ENCODE results near the gene FOSL2. TPM values are rescaled to one million over a fixed set of nuclear protein-coding genes. Genes with fewer than 3 reads are reported as not detected.

Gene FOSL2
- total and polyA plus RNA-seq, 4 donors = 20.0 to 260 (median 109) TPM

DNA sequence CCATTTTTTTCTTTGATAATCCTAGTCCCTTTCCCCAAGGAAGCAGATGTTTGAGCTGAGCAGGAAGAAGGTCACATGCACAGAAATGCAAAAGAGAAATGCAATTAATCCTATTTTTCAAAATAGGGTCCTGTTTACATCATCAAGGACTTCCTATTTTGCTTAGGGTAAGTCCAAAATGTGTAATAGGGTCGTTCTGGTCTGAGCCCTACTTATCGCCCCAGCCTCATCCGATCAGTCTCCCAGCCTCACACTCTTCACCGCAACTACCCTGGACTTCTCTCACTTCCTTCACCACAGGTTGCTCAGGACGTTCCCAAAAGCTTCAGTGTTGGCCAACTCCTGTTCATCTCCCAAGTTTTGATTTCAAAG lies 32.8 kb downstream of the FOSL2 start:
- intact Hi-C loops (cut with DNase I) = no loop called here
- DNase-seq = no peak
- Histone ChIP-seq H3K4me1 (ENCODE audit: control insufficient read depth in 1 of 2, insufficient read depth in 2 of 2, low read length in 2 of 2) (no peaks in the 10 kb centered on the region), H3K36me3 (ENCODE audit: control insufficient read depth in 1 of 2, insufficient read depth in 2 of 2, low read length in 1 of 2) (peaks cover 0 to 3% of the 10 kb centered on the region in 2 donors), H3K27me3 (ENCODE audit: control insufficient read depth in 1 of 2, insufficient read depth in 2 of 2, low read length in 1 of 2) (no peaks in the 10 kb centered on the region), H3K4me3 (ENCODE audit: low read length in 2 of 2) (no peak overlapping the region), H3K27ac (ENCODE audit: low read depth in 1 of 2, low read length in 2 of 2) (no peak overlapping the region), H3K9me3 (ENCODE audit: control insufficient read depth, low read length) (no peaks in the 10 kb centered on the region)
- 92 to 94% methylated on average over 5 of the region's 5 CpGs for WGBS, 2 donors
- no peak for ATAC-seq (ENCODE audit: low FRiP score)

DNA sequence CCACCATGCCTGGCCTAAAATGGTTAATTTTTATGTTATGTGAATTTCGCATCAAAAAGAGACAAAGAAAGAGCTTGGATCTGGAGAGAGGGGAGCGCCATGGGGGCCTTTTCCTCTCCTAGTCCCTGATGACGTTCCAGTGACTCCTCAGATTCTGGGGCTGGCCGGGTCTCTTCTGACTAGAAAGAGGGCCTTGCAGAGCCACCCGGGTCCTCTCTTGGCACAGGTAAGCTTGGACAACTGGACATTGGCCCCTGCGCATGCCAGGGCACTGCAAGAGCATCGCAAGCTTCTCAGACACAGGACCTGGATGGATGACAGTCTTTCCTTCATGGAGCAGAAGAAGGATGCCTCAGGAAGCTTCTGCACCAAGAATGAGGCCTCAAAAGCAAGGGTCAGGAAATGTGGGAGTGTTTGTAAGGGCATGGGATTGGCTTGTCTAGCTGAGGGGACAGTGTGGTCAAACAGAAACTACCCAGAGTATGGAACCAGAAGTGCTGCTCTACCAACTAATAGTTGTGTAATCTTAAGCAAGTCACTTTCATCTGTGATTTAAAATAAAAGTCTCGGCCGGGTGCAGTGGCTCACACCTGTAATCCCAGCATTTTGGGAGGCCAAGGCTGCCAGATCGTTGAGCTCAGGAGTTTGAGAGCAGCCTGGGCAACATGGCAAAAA lies 35.2 kb downstream of the FOSL2 start:
- Histone ChIP-seq H3K4me3 (ENCODE audit: low read length in 2 of 2) (no peak overlapping the region), H3K36me3 (ENCODE audit: control insufficient read depth in 1 of 2, insufficient read depth in 2 of 2, low read length in 1 of 2) (peaks cover 0 to 3% of the 10 kb centered on the region in 2 donors), H3K4me1 (ENCODE audit: control insufficient read depth in 1 of 2, insufficient read depth in 2 of 2, low read length in 2 of 2) (no peaks in the 10 kb centered on the region), H3K27me3 (ENCODE audit: control insufficient read depth in 1 of 2, insufficient read depth in 2 of 2, low read length in 1 of 2) (no peaks in the 10 kb centered on the region), H3K27ac (ENCODE audit: low read depth in 1 of 2, low read length in 2 of 2) (no peak overlapping the region), H3K9me3 (ENCODE audit: control insufficient read depth, low read length) (no peaks in the 10 kb centered on the region)
- 92 to 93% methylated on average over 10 of the region's 10 CpGs for WGBS, 2 donors
- DNase-seq (peak in 1 of 2 donors; percentile 30), ATAC-seq (ENCODE audit: low FRiP score) (no peak)
- intact Hi-C loops (cut with DNase I) = no loop called here

- H3K36me3 ChIP-seq (ENCODE audit: control insufficient read depth in 1 of 2, insufficient read depth in 2 of 2, low read length in 1 of 2) = peaks cover 0 to 3% of the 10 kb centered on the region in 2 donors
- no peaks in the 10 kb centered on the region for H3K9me3 ChIP-seq (ENCODE audit: control insufficient read depth, low read length)
- 94 to 97% methylated on average over 3 of the region's 3 CpGs for WGBS, 2 donors
- DNase-seq = no peak
- H3K27me3 ChIP-seq (ENCODE audit: control insufficient read depth in 1 of 2, insufficient read depth in 2 of 2, low read length in 1 of 2) = no peaks in the 10 kb centered on the region
- no peak overlapping the region for H3K4me3 ChIP-seq (ENCODE audit: low read length in 2 of 2)
- no peak for ATAC-seq (ENCODE audit: low FRiP score)
- intact Hi-C loops (cut with DNase I) = no loop called here
- H3K27ac ChIP-seq (ENCODE audit: low read depth in 1 of 2, low read length in 2 of 2) = no peak overlapping the region
- H3K4me1 ChIP-seq (ENCODE audit: control insufficient read depth in 1 of 2, insufficient read depth in 2 of 2, low read length in 2 of 2) = no peaks in the 10 kb centered on the region
Observed at GRCh38 chr2:28428486-28428885, 35.8 kb downstream of the FOSL2 start.

DNA sequence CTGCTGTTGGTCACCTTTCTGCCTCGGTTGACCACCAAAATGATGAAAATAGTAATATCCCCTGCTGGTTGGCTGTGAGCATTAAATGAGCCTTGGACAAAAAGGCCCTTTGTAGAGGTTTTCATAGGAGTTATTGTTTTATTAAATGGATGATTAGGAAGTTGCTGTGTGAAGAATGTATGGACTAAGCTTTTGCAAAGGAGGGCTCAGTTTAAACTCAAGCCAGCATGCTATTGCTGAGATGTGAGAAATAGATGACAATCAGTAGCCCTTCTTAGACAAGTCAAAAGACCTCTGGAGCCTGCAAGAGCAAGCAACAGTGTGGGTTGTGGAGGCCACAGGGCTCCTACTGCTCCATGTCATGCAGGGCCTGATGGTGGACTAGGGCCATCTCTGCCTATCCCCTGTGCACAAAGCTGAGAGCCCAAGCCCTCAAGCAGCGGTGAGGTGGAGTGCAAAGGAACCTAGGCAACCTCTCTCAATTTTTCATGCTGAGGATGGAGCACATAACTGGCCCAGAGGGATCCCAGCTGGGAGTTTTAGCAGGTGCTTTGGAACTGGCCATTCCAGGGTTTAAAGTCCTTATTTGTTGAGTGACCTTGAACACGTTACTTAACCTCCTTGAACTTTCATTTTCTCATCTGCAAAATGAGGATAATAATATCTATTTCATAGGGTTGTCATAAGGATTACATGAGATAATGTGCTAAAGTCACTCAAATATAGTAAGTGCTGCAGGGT lies 37.1 kb downstream of the FOSL2 start:
- peak in 1 of 2 donors; percentile 20 for DNase-seq
- ATAC-seq (ENCODE audit: low FRiP score) = no peak
- intact Hi-C loops (cut with DNase I) = no loop called here
- peaks cover 0 to 3% of the 10 kb centered on the region in 2 donors for H3K36me3 ChIP-seq (ENCODE audit: control insufficient read depth in 1 of 2, insufficient read depth in 2 of 2, low read length in 1 of 2)
- no peaks in the 10 kb centered on the region for H3K9me3 ChIP-seq (ENCODE audit: control insufficient read depth, low read length)
- no peak overlapping the region for H3K27ac ChIP-seq (ENCODE audit: low read depth in 1 of 2, low read length in 2 of 2)
- H3K4me3 ChIP-seq (ENCODE audit: low read length in 2 of 2) = no peak overlapping the region
- WGBS, 2 donors = 86 to 89% methylated on average over 3 of the region's 3 CpGs
- H3K4me1 ChIP-seq (ENCODE audit: control insufficient read depth in 1 of 2, insufficient read depth in 2 of 2, low read length in 2 of 2) = no peaks in the 10 kb centered on the region
- H3K27me3 ChIP-seq (ENCODE audit: control insufficient read depth in 1 of 2, insufficient read depth in 2 of 2, low read length in 1 of 2) = no peaks in the 10 kb centered on the region

DNA sequence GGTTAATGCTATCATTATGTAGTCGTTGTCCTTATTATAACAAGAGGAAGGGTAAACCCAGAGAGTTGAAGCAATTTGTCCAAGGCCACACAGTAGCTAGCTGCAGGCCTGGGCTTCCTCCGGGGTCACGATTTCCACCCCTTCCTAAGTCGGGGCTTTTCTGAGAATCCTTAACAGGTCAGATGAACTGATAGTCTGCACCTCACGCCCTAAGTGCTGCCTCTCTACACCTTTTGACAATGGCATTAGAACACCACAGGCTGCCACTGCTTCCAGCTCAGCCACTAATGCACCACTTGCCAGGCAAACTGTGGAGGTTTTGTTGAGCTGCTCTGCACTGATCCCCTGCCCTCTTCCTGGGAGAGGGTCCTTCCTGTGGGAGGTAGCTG lies 37.7 kb downstream of the FOSL2 start:
- 85 to 88% methylated on average over 5 of the region's 5 CpGs for WGBS, 2 donors
- Histone ChIP-seq H3K9me3 (ENCODE audit: control insufficient read depth, low read length) (no peaks in the 10 kb centered on the region), H3K4me3 (ENCODE audit: low read length in 2 of 2) (no peak overlapping the region), H3K36me3 (ENCODE audit: control insufficient read depth in 1 of 2, insufficient read depth in 2 of 2, low read length in 1 of 2) (peaks cover 0 to 3% of the 10 kb centered on the region in 2 donors), H3K27me3 (ENCODE audit: control insufficient read depth in 1 of 2, insufficient read depth in 2 of 2, low read length in 1 of 2) (no peaks in the 10 kb centered on the region), H3K27ac (ENCODE audit: low read depth in 1 of 2, low read length in 2 of 2) (no peak overlapping the region), H3K4me1 (ENCODE audit: control insufficient read depth in 1 of 2, insufficient read depth in 2 of 2, low read length in 2 of 2) (no peaks in the 10 kb centered on the region)
- DNase-seq (peak in 1 of 2 donors; percentile 12), ATAC-seq (ENCODE audit: low FRiP score) (no peak)
- intact Hi-C loops (cut with DNase I) = no loop called here

DNA sequence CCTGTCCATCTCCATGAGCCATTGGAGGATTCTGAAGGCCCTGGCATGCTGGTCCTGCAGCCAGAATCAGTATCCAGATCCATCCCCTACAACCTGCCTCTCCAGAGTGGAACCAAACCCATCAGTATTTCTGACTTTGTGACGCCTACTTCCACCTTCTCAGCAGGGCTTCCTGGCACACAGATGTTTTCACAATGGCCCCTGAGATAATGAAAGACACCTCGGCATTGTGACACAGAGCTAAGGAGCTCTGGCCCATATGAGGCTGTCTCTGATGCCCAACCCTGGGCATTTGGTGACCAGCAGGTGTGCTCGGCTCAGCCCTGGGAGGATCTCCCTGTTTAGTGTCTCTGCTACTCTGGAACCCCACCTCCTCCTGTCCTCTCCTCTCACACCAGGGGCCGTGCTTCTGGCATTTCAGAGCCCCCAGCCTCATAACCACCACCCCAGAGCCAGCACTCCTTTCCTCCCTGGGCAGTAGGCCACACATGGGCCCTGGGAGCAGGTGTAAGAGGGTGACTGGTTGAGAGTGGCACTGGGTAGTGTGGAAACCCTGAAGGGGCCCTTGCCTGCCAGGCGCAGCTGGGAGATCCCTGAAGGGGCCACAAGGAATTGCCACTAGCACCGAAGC lies 38.2 kb downstream of the FOSL2 start:
- intact Hi-C loops (cut with DNase I) = no loop called here
- no peak overlapping the region for H3K27ac ChIP-seq (ENCODE audit: low read depth in 1 of 2, low read length in 2 of 2)
- peak; percentile 20 for ATAC-seq (ENCODE audit: low FRiP score)
- H3K4me1 ChIP-seq (ENCODE audit: control insufficient read depth in 1 of 2, insufficient read depth in 2 of 2, low read length in 2 of 2) = no peaks in the 10 kb centered on the region
- DNase-seq = peak; percentile 18 to 55
- 65 to 71% methylated on average over 6 of the region's 6 CpGs for WGBS, 2 donors
- H3K9me3 ChIP-seq (ENCODE audit: control insufficient read depth, low read length) = no peaks in the 10 kb centered on the region
- H3K27me3 ChIP-seq (ENCODE audit: control insufficient read depth in 1 of 2, insufficient read depth in 2 of 2, low read length in 1 of 2) = no peaks in the 10 kb centered on the region
- peaks cover 0 to 2% of the 10 kb centered on the region in 2 donors for H3K36me3 ChIP-seq (ENCODE audit: control insufficient read depth in 1 of 2, insufficient read depth in 2 of 2, low read length in 1 of 2)
- H3K4me3 ChIP-seq (ENCODE audit: low read length in 2 of 2) = no peak overlapping the region

- ATAC-seq (ENCODE audit: low FRiP score) (no peak), DNase-seq (peak in 1 of 2 donors; percentile 39)
- H3K27ac ChIP-seq (ENCODE audit: low read depth in 1 of 2, low read length in 2 of 2) = no peak overlapping the region
- H3K9me3 ChIP-seq (ENCODE audit: control insufficient read depth, low read length) = no peaks in the 10 kb centered on the region
- H3K4me3 ChIP-seq (ENCODE audit: low read length in 2 of 2) = no peak overlapping the region
- H3K36me3 ChIP-seq (ENCODE audit: control insufficient read depth in 1 of 2, insufficient read depth in 2 of 2, low read length in 1 of 2) = no peaks in the 10 kb centered on the region
- intact Hi-C loops (cut with DNase I) = no loop called here
- WGBS, 2 donors = 87 to 92% methylated on average over 4 of the region's 4 CpGs
- no peaks in the 10 kb centered on the region for H3K4me1 ChIP-seq (ENCODE audit: control insufficient read depth in 1 of 2, insufficient read depth in 2 of 2, low read length in 2 of 2)
- H3K27me3 ChIP-seq (ENCODE audit: control insufficient read depth in 1 of 2, insufficient read depth in 2 of 2, low read length in 1 of 2) = no peaks in the 10 kb centered on the region
Observed at GRCh38 chr2:28431741-28432140, 39.1 kb downstream of the FOSL2 start.

DNA sequence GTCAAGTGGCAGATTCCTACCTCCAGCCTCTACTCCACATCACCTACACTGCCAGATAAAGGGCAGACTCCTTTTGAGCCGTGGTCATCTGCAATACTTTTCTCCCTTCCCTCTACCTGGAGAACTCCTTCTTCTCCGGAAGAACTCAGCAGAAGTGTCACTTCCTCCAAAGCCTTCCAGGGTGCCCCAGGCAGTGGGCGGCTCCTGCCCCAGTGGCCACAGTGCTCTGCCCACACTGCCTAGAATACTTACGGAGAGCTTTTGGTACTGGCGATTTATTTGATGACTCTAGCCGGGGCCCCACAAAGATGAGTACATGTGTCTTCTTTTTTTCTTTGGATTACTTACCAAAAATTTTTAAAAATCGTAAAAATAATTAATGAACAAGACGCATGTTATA lies 39.7 kb downstream of the FOSL2 start:
- no peaks in the 10 kb centered on the region for H3K27me3 ChIP-seq (ENCODE audit: control insufficient read depth in 1 of 2, insufficient read depth in 2 of 2, low read length in 1 of 2)
- no peak overlapping the region for H3K4me3 ChIP-seq (ENCODE audit: low read length in 2 of 2)
- no peak overlapping the region for H3K27ac ChIP-seq (ENCODE audit: low read depth in 1 of 2, low read length in 2 of 2)
- DNase-seq = no peak
- no peaks in the 10 kb centered on the region for H3K36me3 ChIP-seq (ENCODE audit: control insufficient read depth in 1 of 2, insufficient read depth in 2 of 2, low read length in 1 of 2)
- H3K9me3 ChIP-seq (ENCODE audit: control insufficient read depth, low read length) = no peaks in the 10 kb centered on the region
- no peak for ATAC-seq (ENCODE audit: low FRiP score)
- H3K4me1 ChIP-seq (ENCODE audit: control insufficient read depth in 1 of 2, insufficient read depth in 2 of 2, low read length in 2 of 2) = no peaks in the 10 kb centered on the region
- intact Hi-C loops (cut with DNase I) = no loop called here
- 92 to 94% methylated on average over 8 of the region's 8 CpGs for WGBS, 2 donors

Measured in aorta (tissue), 5 donors.